GM06990 (cell line): Measurements from ENCODE around the gene HS3ST3A1.

Experiments used
- DNase-seq: peaks from one replicate; pipeline ENCODE4 v3.0.0-alpha.2; 2011; ENCODE audit not compliant: insufficient read length; ENCODE audit errors: extremely low read depth
- H3K27me3 ChIP-seq: replicated peaks from 2 replicates; pipeline ENCODE4 v1.6.0; 2011; ENCODE audit warnings: low read length; ENCODE audit not compliant: control insufficient read depth, insufficient read depth
- H3K36me3 ChIP-seq: 2 replicates; pipeline ENCODE4 v1.5.1; 2011; ENCODE audit warnings: low read length; ENCODE audit not compliant: control insufficient read depth, insufficient read depth
- H3K4me3 ChIP-seq: replicated peaks from 2 replicates; pipeline ENCODE4 v1.5.1; 2011; ENCODE audit warnings: low read depth, mild to moderate bottlenecking, control low read depth, low read length
- TF ChIP-seq, protein P1 (sequence below): IDR thresholded peaks from 2 replicates; pipeline ENCODE4 v1.5.1; 2011; ENCODE audit warnings: low read length, control low read depth, mild to moderate bottlenecking, inconsistent platforms; ENCODE audit not compliant: insufficient read depth, poor library complexity, severe bottlenecking

The HS3ST3A1 gene

DNA sequence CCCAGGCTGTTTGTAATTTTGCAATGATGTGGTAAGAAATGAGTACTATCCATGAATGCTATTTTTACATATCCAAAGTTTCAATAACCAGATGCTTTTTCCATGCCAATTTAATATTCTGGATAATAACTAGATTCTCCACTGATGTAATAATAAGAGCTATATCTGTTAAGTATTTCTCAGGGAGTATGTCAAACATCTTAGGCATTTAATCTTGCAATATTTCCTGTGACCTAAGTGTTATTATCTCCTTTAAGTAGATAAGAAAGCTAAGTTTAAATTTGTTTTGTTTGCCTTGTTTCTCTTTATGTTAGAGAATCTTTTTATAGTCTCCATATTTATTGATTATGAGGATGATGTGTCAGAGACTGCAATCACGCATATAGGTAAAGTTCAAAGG is 32.3 kb upstream of the HS3ST3A1 start:
- DNase-seq: no peak
- TF ChIP-seq, protein P1, sequence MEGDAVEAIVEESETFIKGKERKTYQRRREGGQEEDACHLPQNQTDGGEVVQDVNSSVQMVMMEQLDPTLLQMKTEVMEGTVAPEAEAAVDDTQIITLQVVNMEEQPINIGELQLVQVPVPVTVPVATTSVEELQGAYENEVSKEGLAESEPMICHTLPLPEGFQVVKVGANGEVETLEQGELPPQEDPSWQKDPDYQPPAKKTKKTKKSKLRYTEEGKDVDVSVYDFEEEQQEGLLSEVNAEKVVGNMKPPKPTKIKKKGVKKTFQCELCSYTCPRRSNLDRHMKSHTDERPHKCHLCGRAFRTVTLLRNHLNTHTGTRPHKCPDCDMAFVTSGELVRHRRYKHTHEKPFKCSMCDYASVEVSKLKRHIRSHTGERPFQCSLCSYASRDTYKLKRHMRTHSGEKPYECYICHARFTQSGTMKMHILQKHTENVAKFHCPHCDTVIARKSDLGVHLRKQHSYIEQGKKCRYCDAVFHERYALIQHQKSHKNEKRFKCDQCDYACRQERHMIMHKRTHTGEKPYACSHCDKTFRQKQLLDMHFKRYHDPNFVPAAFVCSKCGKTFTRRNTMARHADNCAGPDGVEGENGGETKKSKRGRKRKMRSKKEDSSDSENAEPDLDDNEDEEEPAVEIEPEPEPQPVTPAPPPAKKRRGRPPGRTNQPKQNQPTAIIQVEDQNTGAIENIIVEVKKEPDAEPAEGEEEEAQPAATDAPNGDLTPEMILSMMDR: no peak
- H3K27me3 ChIP-seq: no peaks in the 10 kb centered on the region
- no peaks in the 10 kb centered on the region for H3K36me3 ChIP-seq
- no peak overlapping the region for H3K4me3 ChIP-seq

DNA sequence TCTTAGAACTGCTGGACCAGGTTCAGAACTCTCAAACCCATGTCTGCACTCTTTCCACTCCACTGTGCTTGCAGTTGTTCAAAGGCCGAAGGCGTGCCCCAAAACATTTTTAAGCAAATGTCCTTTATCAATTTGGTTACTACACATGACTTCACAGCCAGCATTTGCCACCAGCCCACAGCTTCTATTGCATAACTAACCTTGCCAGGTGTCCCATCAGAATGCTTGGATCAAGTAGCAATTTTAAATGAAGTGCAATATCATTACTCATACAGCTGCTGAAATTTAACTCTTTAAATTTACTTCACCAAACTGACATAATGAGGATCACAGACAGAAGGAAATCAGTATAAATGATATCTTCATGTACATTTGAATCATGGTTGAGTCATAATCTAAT is 29.8 kb upstream of the HS3ST3A1 start:
- TF ChIP-seq, protein P1: no peak
- Histone ChIP-seq H3K36me3 (no peaks in the 10 kb centered on the region), H3K4me3 (no peak overlapping the region), H3K27me3 (no peaks in the 10 kb centered on the region)
- no peak for DNase-seq

DNA sequence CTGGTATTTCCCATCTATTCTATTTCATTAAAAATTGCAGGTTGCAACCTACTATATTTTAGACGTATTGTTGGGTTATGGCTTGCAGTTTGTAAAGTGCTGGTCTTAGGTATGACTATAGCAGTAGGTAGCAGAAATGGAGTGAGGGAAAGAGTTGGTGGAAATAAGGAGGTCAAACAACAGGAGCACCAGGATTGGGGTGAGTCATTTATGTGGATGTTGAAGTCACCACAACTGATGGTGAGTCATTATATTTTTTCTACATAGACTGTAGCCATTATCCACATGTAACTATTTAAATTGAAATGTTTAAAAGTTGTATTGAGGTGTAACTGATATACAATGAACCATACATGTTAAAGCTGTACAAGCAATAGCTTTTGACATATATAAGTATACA is 25.0 kb upstream of the HS3ST3A1 start:
- no peak overlapping the region for H3K4me3 ChIP-seq
- no peak for DNase-seq
- TF ChIP-seq, protein P1: no peak
- no peaks in the 10 kb centered on the region for H3K36me3 ChIP-seq
- H3K27me3 ChIP-seq: no peaks in the 10 kb centered on the region

DNA sequence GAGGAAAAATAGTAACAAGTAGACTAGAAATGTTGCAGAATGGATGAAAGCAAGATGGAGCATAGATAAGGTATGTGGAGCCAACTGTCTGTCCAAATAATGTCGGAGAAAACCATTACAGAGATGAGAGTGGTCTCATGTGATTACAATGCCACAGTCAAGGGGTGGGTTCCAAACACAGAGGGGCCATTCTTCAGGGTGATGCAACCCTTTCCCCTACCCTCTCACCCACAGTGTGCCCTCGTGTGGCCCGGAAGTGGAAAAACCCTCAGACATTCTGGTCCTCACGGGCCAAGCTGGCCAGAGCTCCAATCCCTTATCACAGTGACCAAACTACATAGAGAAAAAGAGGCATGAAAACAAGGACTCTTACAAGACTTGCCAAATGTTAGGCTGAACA is 17.7 kb upstream of the HS3ST3A1 start:
- no peak for DNase-seq
- TF ChIP-seq, protein P1: no peak
- H3K27me3 ChIP-seq: no peaks in the 10 kb centered on the region
- H3K36me3 ChIP-seq: no peaks in the 10 kb centered on the region
- H3K4me3 ChIP-seq: no peak overlapping the region

DNA sequence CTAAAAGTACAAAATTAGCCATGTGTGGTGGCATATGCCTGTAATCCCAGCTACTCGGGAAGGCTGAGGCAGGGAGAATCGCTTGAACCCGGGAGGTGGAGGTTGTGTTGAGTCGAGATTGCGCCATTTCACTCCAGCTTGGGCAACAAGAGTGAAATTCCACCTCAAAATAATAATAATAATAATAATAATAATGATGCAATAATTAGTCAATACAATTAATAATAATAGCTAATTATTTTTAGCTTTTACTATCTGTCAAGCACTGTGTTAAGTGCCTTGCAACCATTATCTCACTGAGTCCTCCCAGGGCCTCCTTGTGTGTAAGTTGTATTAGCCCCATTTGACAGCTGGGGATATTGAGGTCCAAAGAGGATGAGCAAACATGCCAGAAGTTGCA is 14.3 kb upstream of the HS3ST3A1 start:
- Histone ChIP-seq H3K27me3 (no peaks in the 10 kb centered on the region), H3K36me3 (no peaks in the 10 kb centered on the region), H3K4me3 (no peak overlapping the region)
- DNase-seq: no peak
- TF ChIP-seq, protein P1: no peak

DNA sequence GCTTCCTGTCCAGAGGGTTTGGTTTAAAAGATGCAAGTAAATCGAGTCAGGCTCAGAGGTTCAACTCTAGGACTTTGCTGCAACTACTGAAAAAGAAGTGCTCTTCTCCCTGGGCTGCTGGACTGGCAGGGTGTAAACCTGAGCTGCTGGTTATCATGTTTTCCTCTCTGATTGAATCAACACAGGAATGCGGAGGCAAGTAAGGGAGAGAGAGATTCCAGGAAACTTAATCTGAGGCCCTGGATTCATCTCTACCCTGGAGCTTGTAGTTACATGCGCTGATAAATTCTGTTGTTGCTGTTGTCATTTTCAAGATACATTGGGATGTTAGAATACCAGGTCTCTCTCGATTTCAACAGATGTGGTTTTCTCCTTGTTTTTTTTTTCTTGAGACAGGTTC is 8.2 kb upstream of the HS3ST3A1 start:
- no peaks in the 10 kb centered on the region for H3K36me3 ChIP-seq
- DNase-seq: no peak
- TF ChIP-seq, protein P1: no peak
- no peaks in the 10 kb centered on the region for H3K27me3 ChIP-seq
- no peak overlapping the region for H3K4me3 ChIP-seq
